T-cell (primary cell): ENCODE results near the gene EIF3C. TPM values are rescaled to one million over a fixed set of nuclear protein-coding genes. Genes with fewer than 3 reads are reported as not detected.
"Not testable (repeated sequence)": the region's sequence is repeated elsewhere in the genome, so short reads cannot be mapped to it uniquely, and the experiment has no call there.

Source experiments
- ATAC-seq, 4 experiments: fragments of 200-7000 bp in 3 of 4; fragments of 150-1000 bp in 1 of 4; cut with Tn5 transposase; replicated peaks in 1 of 4; 1 replicate in 3 of 4; 2 replicates in 1 of 4; pipeline ENCODE4 v1.10.0; 2021; ENCODE audit warnings: moderate library complexity in 3 of 4, mild to moderate bottlenecking in 2 of 4, moderate number of reproducible peaks in 1 of 4
- CTCF ChIA-PET, 2 donors: fragments of 300-600 bp; sonication (Branson Sonifier 250); formaldehyde crosslinking; loops; one replicate each; lab custom pipeline; 2022; ENCODE audit warnings: antibody characterized with exemption in 2 of 2; lab: Charles Lee
- POLR2A ChIA-PET, 2 donors: fragments of 300-600 bp; sonication (Branson Sonifier 250); formaldehyde crosslinking; loops; one replicate each; lab custom pipeline; 2022; ENCODE audit warnings: antibody characterized with exemption in 2 of 2; lab: Charles Lee
- DNase-seq, 35 experiments: peaks; one replicate each; pipeline versions ENCODE4 v3.0.0 to v3.0.0-alpha.2; 2013 to 2023
- H3K27ac ChIP-seq: one replicate; pipeline ENCODE4 v1.5.1; 2013; ENCODE audit warnings: low read length
- H3K27me3 ChIP-seq, 2 experiments: replicated peaks in 1 of 2; 1 replicate in 1 of 2; 2 replicates in 1 of 2; pipeline versions ENCODE4 v1.6.1 to v1.7.0; 2013; ENCODE audit warnings: low read length in 1 of 2, mixed read lengths in 1 of 2; ENCODE audit not compliant: control insufficient read depth in 2 of 2, insufficient read depth in 2 of 2; ENCODE audit errors: extremely low read depth in 1 of 2
- H3K36me3 ChIP-seq, 2 donors: 1 replicate in 1 of 2; 2 replicates in 1 of 2; pipeline versions ENCODE4 v1.6.1 to v1.7.0; 2013; ENCODE audit warnings: low read length in 1 of 2; ENCODE audit not compliant: control insufficient read depth in 2 of 2, insufficient read depth in 1 of 2; ENCODE audit errors: extremely low read depth in 1 of 2
- H3K4me1 ChIP-seq, 2 experiments: 1 replicate in 1 of 2; 2 replicates in 1 of 2; pipeline versions ENCODE4 v1.6.1 to v1.7.0; 2013; ENCODE audit warnings: low read length in 2 of 2, mixed read lengths in 1 of 2; ENCODE audit not compliant: insufficient read depth in 2 of 2, control insufficient read depth in 1 of 2; ENCODE audit errors: extremely low read depth in 1 of 2
- H3K4me3 ChIP-seq, 2 donors: 1 replicate in 1 of 2; 2 replicates in 1 of 2; pipeline versions ENCODE4 v1.5.1 to v1.7.0; 2013; ENCODE audit warnings: mild to moderate bottlenecking in 2 of 2, low read length in 1 of 2, moderate library complexity in 1 of 2; ENCODE audit not compliant: control insufficient read depth in 1 of 2; ENCODE audit errors: extremely low read depth in 1 of 2
- H3K9me3 ChIP-seq: 2 replicates; pipeline ENCODE4 v1.7.0; 2013
- H3K27ac Mint-ChIP-seq, 2 donors: one replicate each; pipeline ENCODE4 v1.8.0; 2020 to 2021; ENCODE audit warnings: mild to moderate bottlenecking in 2 of 2, mixed read lengths in 2 of 2
- H3K27me3 Mint-ChIP-seq, 2 donors: one replicate each; pipeline ENCODE4 v1.8.0; 2021 to 2022; ENCODE audit warnings: mixed read lengths in 2 of 2
- H3K36me3 Mint-ChIP-seq: one replicate; pipeline ENCODE4 v1.8.0; 2021; ENCODE audit warnings: mixed read lengths
- H3K4me1 Mint-ChIP-seq, 3 donors: one replicate each; pipeline ENCODE4 v1.8.0; 2020 to 2022; ENCODE audit warnings: mixed read lengths in 3 of 3, mild to moderate bottlenecking in 1 of 3
- H3K4me3 Mint-ChIP-seq, 3 donors: one replicate each; pipeline ENCODE4 v1.8.0; 2020 to 2022; ENCODE audit warnings: mild to moderate bottlenecking in 3 of 3, mixed read lengths in 3 of 3, moderate library complexity in 3 of 3
- H3K9me3 Mint-ChIP-seq, 3 donors: one replicate each; pipeline ENCODE4 v1.8.0; 2020 to 2022; ENCODE audit warnings: mixed read lengths in 3 of 3
- WGBS: methylation state at CpG from one replicate; pipeline ENCODE4 v1.1.5; 2013; ENCODE audit warnings: missing lambda C conversion rate; ENCODE audit not compliant: insufficient coverage; 5-methylcytosine and 5-hydroxymethylcytosine counted together
- total RNA-seq, 35 experiments: library from RNA in 6 of 35; stranded (reverse) in 6 of 35; fragments of 120-200 nt in 1 of 35; gene quantifications; one replicate each; pipeline versions ENCODE4 v1.2.1 to v1.2.4 and lab custom pipeline; 2013 to 2026

EIF3C gene
- total RNA-seq, 5 donors from 2014 or later (not counting 1 experiment from before 2014, with no cell fraction given) = 196 to 414 (median 337) TPM

DNA sequence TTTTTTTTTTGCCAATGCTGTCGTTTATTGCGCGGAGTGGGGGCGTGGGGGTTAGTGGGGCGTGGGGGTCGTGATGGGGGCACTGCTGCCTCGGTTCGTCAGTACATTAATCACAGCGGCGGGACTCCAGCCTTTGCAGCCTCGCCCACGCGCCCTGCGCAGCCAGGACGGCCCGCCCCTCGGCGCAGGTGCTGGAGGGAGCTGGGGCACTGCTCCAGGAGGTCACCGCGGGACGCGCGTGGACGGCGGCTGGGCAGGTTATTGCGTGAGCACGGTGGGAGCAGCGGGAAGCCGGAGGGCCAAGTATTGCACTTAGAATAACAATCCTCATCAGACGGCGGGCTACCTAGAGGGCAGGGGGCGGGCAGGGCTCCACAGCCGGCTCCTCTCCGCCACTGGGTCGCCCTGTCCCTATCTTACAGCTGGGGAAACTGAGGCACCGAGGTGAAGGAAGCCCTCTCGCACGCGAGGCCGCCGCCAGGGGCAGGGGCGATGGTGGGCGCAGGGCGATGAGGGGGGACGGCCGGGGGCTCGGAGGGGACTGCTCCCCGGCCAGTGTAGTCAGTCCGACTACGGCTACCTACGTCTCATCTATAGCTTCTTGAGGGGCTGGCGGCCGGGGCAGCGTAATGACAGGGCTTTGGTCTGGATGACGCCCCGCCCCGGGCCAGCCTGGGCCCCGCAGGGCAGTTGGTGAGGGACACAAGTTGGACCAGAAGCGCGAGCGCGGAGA, 35.5 kb downstream of the EIF3C start:
- H3K4me1 Mint-ChIP-seq, H3K4me3 Mint-ChIP-seq, H3K27ac Mint-ChIP-seq, H3K4me3 ChIP-seq, H3K9me3 Mint-ChIP-seq, H3K4me1 ChIP-seq, CTCF ChIA-PET, ATAC-seq, H3K27me3 ChIP-seq, H3K9me3 ChIP-seq, H3K36me3 Mint-ChIP-seq, H3K27me3 Mint-ChIP-seq, H3K36me3 ChIP-seq, POLR2A ChIA-PET, H3K27ac ChIP-seq, DNase-seq: not testable (repeated sequence)
- WGBS = 68% methylated on average over 14 of the region's 62 CpGs

DNA sequence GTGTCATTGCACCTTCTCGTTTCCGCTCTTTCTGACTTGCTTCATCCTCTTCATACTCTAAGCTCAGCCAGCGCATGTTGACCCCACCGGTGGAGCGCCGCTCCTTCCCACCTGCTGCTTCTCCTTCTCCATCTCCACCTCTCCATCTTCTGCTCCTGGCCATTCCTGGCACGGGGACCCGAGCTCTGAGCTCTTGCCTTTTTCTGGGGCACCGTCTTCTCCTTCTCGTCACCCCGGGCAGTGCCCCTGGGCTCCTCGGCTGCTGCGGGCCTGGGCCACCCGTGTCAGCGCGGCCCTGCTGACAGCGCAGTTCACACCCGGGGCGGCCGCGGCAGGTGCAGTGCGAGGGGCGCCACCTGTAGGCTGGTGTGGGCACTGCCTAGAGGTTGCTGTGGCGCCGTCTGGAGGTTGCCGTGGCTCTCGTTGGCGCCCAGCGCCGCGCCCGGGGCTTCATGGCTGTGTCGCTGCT, 38.8 kb downstream of the EIF3C start:
- H3K9me3 ChIP-seq, POLR2A ChIA-PET, H3K36me3 ChIP-seq, H3K27me3 Mint-ChIP-seq, H3K27ac ChIP-seq, H3K4me1 ChIP-seq, H3K9me3 Mint-ChIP-seq, H3K4me1 Mint-ChIP-seq, H3K4me3 Mint-ChIP-seq, H3K4me3 ChIP-seq, H3K27me3 ChIP-seq, H3K36me3 Mint-ChIP-seq, CTCF ChIA-PET, H3K27ac Mint-ChIP-seq: not testable (repeated sequence)
- 72% methylated on average over 4 of the region's 33 CpGs for WGBS
- DNase-seq (peak in 32 of 35 experiments; percentile 1 to 69 (median 39)), ATAC-seq (peak; percentile 96 to 99 (median 98))

DNA sequence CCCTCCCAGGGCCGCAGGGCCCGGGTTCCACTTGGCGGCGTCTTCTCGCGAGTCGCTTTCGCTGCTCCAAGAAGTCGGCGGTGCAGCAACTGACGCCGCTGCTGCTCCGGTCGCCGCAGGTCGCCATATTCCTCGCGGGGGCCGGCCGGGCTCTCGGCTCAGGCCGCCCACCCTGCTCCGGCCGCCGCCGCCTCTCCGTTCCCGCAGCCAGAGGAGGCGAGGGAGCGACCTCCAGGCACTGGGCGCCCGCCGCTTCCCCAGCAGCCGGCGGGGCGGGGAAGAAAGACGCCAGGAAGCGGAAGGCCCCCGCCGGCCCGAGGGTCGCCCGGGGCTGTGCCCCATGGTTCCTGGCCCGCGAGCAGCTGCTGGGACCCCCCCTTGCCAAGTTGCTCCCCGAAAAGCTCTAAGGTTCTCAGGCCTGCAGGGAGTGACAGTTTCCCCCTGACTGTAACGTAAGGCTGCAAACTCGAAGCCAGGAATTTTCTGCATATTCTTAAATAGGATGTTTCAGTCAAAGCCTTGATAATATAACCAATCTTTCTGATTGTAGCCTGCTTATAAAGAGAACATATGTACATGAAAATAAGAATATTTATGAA, 39.3 kb downstream of the EIF3C start:
- H3K4me3 Mint-ChIP-seq, H3K27me3 ChIP-seq, H3K27ac ChIP-seq, DNase-seq, H3K27ac Mint-ChIP-seq, POLR2A ChIA-PET, H3K9me3 Mint-ChIP-seq, CTCF ChIA-PET, H3K36me3 Mint-ChIP-seq, H3K4me3 ChIP-seq, H3K36me3 ChIP-seq, H3K9me3 ChIP-seq, H3K4me1 ChIP-seq, H3K27me3 Mint-ChIP-seq, H3K4me1 Mint-ChIP-seq: not testable (repeated sequence)
- no CpG with 5 or more reads among the region's 48 CpGs for WGBS
- ATAC-seq = peak in 3 of 4 experiments; percentile 44 to 46 (median 46)

- H3K36me3 Mint-ChIP-seq, H3K4me3 ChIP-seq, H3K27me3 Mint-ChIP-seq, H3K27me3 ChIP-seq, H3K9me3 ChIP-seq, H3K27ac Mint-ChIP-seq, H3K27ac ChIP-seq, H3K4me3 Mint-ChIP-seq, CTCF ChIA-PET, ATAC-seq, H3K9me3 Mint-ChIP-seq, H3K4me1 ChIP-seq, H3K36me3 ChIP-seq, H3K4me1 Mint-ChIP-seq, DNase-seq, POLR2A ChIA-PET: not testable (repeated sequence)
- no CpG with 5 or more reads among the region's 5 CpGs for WGBS
Observed at GRCh38 chr16:28751487-28751886, 40.2 kb downstream of the EIF3C start, which contains the start of gene NPIPB9. Gene NPIPB9 (plus strand): TSS chr16:28751787.

DNA sequence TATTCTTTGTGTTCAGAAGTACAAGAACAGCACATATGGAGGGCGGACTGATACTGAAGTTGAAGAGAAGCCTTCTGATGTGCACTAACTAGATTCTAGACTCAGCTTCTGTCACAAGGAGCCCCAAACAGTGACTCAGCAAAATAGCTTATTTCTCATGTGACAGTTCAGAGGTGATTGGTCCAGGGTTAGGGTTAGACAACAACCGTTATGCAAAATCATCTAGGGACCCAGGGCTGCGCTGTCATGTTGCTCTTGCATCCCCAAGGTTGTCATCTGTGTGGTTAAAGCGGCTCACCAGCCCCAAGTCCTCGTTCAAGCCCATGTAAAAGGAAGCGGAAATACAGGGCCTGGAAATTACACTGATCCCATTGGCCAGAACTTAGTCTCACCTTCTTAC, 70.4 kb downstream of the EIF3C start:
- CTCF ChIA-PET, H3K27me3 Mint-ChIP-seq: not testable (repeated sequence)

DNA sequence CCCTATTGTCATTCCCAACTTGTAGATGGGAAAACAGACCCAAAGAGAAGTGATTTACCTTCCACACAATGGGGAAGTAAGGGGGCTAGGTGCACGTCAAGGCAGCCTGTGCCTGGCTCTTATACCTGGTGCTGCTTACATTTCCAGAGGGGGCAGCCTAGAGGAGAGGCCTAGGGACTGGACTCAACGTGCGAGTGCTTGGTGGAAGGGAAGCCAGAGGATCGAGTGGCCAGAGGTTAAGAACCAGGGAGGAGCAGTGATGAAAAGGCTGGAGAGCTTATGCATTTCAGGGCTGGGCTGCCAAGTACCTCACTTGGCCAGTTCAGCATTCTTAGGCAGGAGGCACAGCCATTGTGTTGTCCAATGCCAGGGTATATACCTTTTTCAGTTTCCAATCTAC, 71.1 kb downstream of the EIF3C start:
- H3K27me3 Mint-ChIP-seq, CTCF ChIA-PET, POLR2A ChIA-PET, H3K4me3 Mint-ChIP-seq, H3K27me3 ChIP-seq, H3K9me3 ChIP-seq, H3K4me3 ChIP-seq, H3K27ac ChIP-seq, H3K27ac Mint-ChIP-seq, H3K4me1 Mint-ChIP-seq, H3K36me3 ChIP-seq, DNase-seq, H3K9me3 Mint-ChIP-seq, H3K4me1 ChIP-seq, ATAC-seq, H3K36me3 Mint-ChIP-seq: not testable (repeated sequence)
- no CpG with 5 or more reads among the region's 4 CpGs for WGBS

More for the DNA sequence above, 70.4 kb downstream of the EIF3C start:
- H3K4me3 Mint-ChIP-seq, H3K36me3 Mint-ChIP-seq, H3K27me3 ChIP-seq, H3K27ac Mint-ChIP-seq, POLR2A ChIA-PET, H3K27ac ChIP-seq, DNase-seq, H3K4me1 ChIP-seq, H3K4me3 ChIP-seq, H3K9me3 ChIP-seq, ATAC-seq, H3K36me3 ChIP-seq, H3K9me3 Mint-ChIP-seq, H3K4me1 Mint-ChIP-seq: not testable (repeated sequence)
- no CpG with 5 or more reads among the region's 6 CpGs for WGBS
